HEK293 (cell line): ENCODE results near the gene PRLHR.

Experiments used
- CTCF ChIA-PET: fragments of 350-600 bp; formaldehyde crosslinking; extraction: SDS; loops from one replicate; lab custom pipeline; 2021; ENCODE audit warnings: antibody characterized with exemption; lab: Yijun Ruan, JAX
- POLR2A ChIA-PET: fragments of 300-600 bp; formaldehyde crosslinking; extraction: SDS; loops from one replicate; lab custom pipeline; 2020; ENCODE audit warnings: antibody characterized with exemption, inconsistent platforms; lab: Yijun Ruan, JAX
- H3K27ac ChIP-seq: fragments of 200-500 bp; sonication (Bioruptor generic); 2 replicates; pipeline ENCODE4 v1.5.1; 2014; ENCODE audit warnings: low read depth, low read length, control low read depth, inconsistent platforms; ENCODE audit errors: extremely low read depth
- H3K36me3 ChIP-seq, 2 experiments: fragments of 200-500 bp in 1 of 2; sonication (Bioruptor generic) in 1 of 2; 1 replicate in 1 of 2; 2 replicates in 1 of 2; pipeline ENCODE4 v1.5.1; 2014 to 2017; ENCODE audit warnings: inconsistent platforms in 2 of 2, low read length in 2 of 2; ENCODE audit not compliant: control insufficient read depth in 2 of 2, insufficient read depth in 1 of 2
- H3K4me1 ChIP-seq: fragments of 200-500 bp; sonication (Bioruptor generic); 2 replicates; pipeline ENCODE4 v1.5.1; 2014; ENCODE audit warnings: mild to moderate bottlenecking, low read length, inconsistent platforms; ENCODE audit not compliant: control insufficient read depth, insufficient read depth
- H3K4me3 ChIP-seq: 2 replicates; pipeline ENCODE4 v1.5.1; 2011; ENCODE audit warnings: low read depth, mild to moderate bottlenecking, control low read depth, low read length, moderate library complexity
- H3K9me3 ChIP-seq: fragments of 200-500 bp; sonication (Bioruptor generic); 2 replicates; pipeline ENCODE4 v1.5.1; 2014; ENCODE audit warnings: low read depth, low read length, inconsistent platforms; ENCODE audit not compliant: control insufficient read depth, insufficient read depth
- KLF16 ChIP-seq: fragments of 450-650 bp; formaldehyde crosslinking; IDR thresholded peaks from 2 replicates; pipeline ENCODE4 v1.5.1; 2017; ENCODE audit warnings: missing biosample characterization, missing genetic modification characterization
- OVOL3 ChIP-seq: fragments of 450-650 bp; formaldehyde crosslinking; IDR thresholded peaks from 2 replicates; pipeline ENCODE4 v1.5.1; 2016; ENCODE audit warnings: missing biosample characterization, missing genetic modification characterization
- PBX3 ChIP-seq: sonication (generic); formaldehyde crosslinking; IDR thresholded peaks from 2 replicates; pipeline ENCODE4 v1.8.1; 2022; ENCODE audit warnings: mild to moderate bottlenecking, moderate library complexity, missing genetic modification reagents
- PRDM10 ChIP-seq: fragments of 450-650 bp; formaldehyde crosslinking; IDR thresholded peaks from 2 replicates; pipeline ENCODE4 v1.5.1; 2016; ENCODE audit warnings: missing biosample characterization, missing genetic modification characterization
- ZBTB49 ChIP-seq: fragments of 450-650 bp; formaldehyde crosslinking; IDR thresholded peaks from 2 replicates; pipeline ENCODE4 v1.5.1; 2016; ENCODE audit warnings: missing biosample characterization, missing genetic modification characterization, low read depth
- ZBTB7A ChIP-seq: fragments of 450-650 bp; formaldehyde crosslinking; IDR thresholded peaks from 2 replicates; pipeline ENCODE4 v1.5.1; 2016; ENCODE audit warnings: low read depth, missing biosample characterization, missing genetic modification characterization
- ZFP3 ChIP-seq: fragments of 450-650 bp; formaldehyde crosslinking; IDR thresholded peaks from 2 replicates; pipeline ENCODE4 v1.5.1; 2016; ENCODE audit warnings: low read depth, missing biosample characterization, missing genetic modification characterization
- ZNF223 ChIP-seq: fragments of 450-650 bp; formaldehyde crosslinking; IDR thresholded peaks from 2 replicates; pipeline ENCODE4 v1.5.1; 2016; ENCODE audit warnings: missing biosample characterization, missing genetic modification characterization
- ZNF248 ChIP-seq: fragments of 450-650 bp; formaldehyde crosslinking; IDR thresholded peaks from 2 replicates; pipeline ENCODE4 v1.5.1; 2017; ENCODE audit warnings: missing biosample characterization, missing genetic modification characterization
- ZNF324 ChIP-seq: fragments of 450-650 bp; formaldehyde crosslinking; IDR thresholded peaks from 2 replicates; pipeline ENCODE4 v1.5.1; 2016; ENCODE audit warnings: missing biosample characterization, missing genetic modification characterization
- ZNF335 ChIP-seq: fragments of 450-650 bp; formaldehyde crosslinking; conservative IDR thresholded peaks from 2 replicates; pipeline ENCODE4 v1.5.1; 2016; ENCODE audit warnings: missing biosample characterization, missing genetic modification characterization
- ZNF394 ChIP-seq: fragments of 450-650 bp; formaldehyde crosslinking; IDR thresholded peaks from 2 replicates; pipeline ENCODE4 v1.5.1; 2016; ENCODE audit warnings: missing biosample characterization, missing genetic modification characterization, mild to moderate bottlenecking, moderate library complexity, borderline replicate concordance
- ZNF48 ChIP-seq: fragments of 450-650 bp; formaldehyde crosslinking; IDR thresholded peaks from 2 replicates; pipeline ENCODE4 v1.5.1; 2016; ENCODE audit warnings: missing biosample characterization, missing genetic modification characterization
- ZNF623 ChIP-seq: fragments of 450-650 bp; formaldehyde crosslinking; IDR thresholded peaks from 2 replicates; pipeline ENCODE4 v1.5.1; 2016; ENCODE audit warnings: missing biosample characterization, missing genetic modification characterization
- ZNF624 ChIP-seq: fragments of 450-650 bp; formaldehyde crosslinking; IDR thresholded peaks from 2 replicates; pipeline ENCODE4 v1.5.1; 2017; ENCODE audit warnings: missing biosample characterization, missing genetic modification characterization
- ZNF776 ChIP-seq: fragments of 450-650 bp; formaldehyde crosslinking; IDR thresholded peaks from 2 replicates; pipeline ENCODE4 v1.5.0; 2017; ENCODE audit warnings: missing biosample characterization, missing genetic modification characterization, borderline replicate concordance
- ZNF830 ChIP-seq: fragments of 450-650 bp; IDR thresholded peaks from 2 replicates; pipeline ENCODE4 v1.5.0; 2018; ENCODE audit warnings: missing biosample characterization, missing genetic modification characterization, low read depth, mild to moderate bottlenecking, moderate library complexity
- ZSCAN4 ChIP-seq: fragments of 450-650 bp; formaldehyde crosslinking; IDR thresholded peaks from 2 replicates; pipeline ENCODE4 v1.5.1; 2017; ENCODE audit warnings: missing biosample characterization, missing genetic modification characterization

The PRLHR gene

GRCh38 chr10:118625504-118625903 is 30.1 kb upstream of the PRLHR start:
- ChIA-PET CTCF (interaction anchor here (0.6 to 1.0 kb wide), 2 partner anchors 20 to 862 kb away, joined by 3 to 7 read pairs; no protein-coding TSS in a partner anchor), POLR2A (no interaction called here)
- Histone ChIP-seq H3K9me3 (no peaks in the 10 kb centered on the region), H3K36me3 (no peaks in the 10 kb centered on the region), H3K4me3 (no peak overlapping the region), H3K4me1 (no peaks in the 10 kb centered on the region), H3K27ac (no peak overlapping the region)
- no peak for TF ChIP-seq ZNF624
- no peak for TF ChIP-seq ZNF830 (tag by site-specific recombination)
- TF ChIP-seq ZNF324 (tag by site-specific recombination), result no peak
- TF ChIP-seq OVOL3 (tag by site-specific recombination), result no peak
- no peak for TF ChIP-seq PRDM10 (tag by site-specific recombination)
- TF ChIP-seq ZNF223 (tag by site-specific recombination), result no peak
- no peak for TF ChIP-seq ZBTB49 (tag by site-specific recombination)
- no peak for TF ChIP-seq PBX3 (CRISPR knock-in tag)
- no peak for TF ChIP-seq ZNF335
- TF ChIP-seq KLF16 (tag by site-specific recombination), result no peak

GRCh38 chr10:118624747-118625146 is 29.3 kb upstream of the PRLHR start:
- no peak overlapping the region for H3K4me3 ChIP-seq
- H3K4me1 ChIP-seq, result no peaks in the 10 kb centered on the region
- POLR2A ChIA-PET, result no interaction called here
- TF ChIP-seq ZNF776 (no peak), ZNF48 (tag by site-specific recombination) (no peak), ZNF623 (tag by site-specific recombination) (no peak), ZBTB7A (tag by site-specific recombination) (no peak), ZSCAN4 (no peak), ZNF394 (tag by site-specific recombination) (no peak), ZFP3 (tag by site-specific recombination) (no peak), ZNF248 (tag by site-specific recombination) (no peak)
- H3K9me3 ChIP-seq, result no peaks in the 10 kb centered on the region
- no peaks in the 10 kb centered on the region for H3K36me3 ChIP-seq
- H3K27ac ChIP-seq, result no peak overlapping the region
- CTCF ChIA-PET, result interaction anchor here (0.6 to 0.7 kb wide), 3 partner anchors 12 to 33 kb away, joined by 3 read pairs; no protein-coding TSS in a partner anchor
